NB4 (cell line): ENCODE results near the gene LEMD1.

Experiments
- POLR2A ChIP-seq: IDR thresholded peaks from 2 replicates; pipeline ENCODE4 v1.6.1; 2011; ENCODE audit warnings: mild to moderate bottlenecking; ENCODE audit not compliant: insufficient read length; ENCODE audit errors: extremely low read depth
- TF ChIP-seq, protein P1 (sequence below): IDR thresholded peaks from one replicate; pipeline ENCODE4 v1.5.1; 2012; ENCODE audit warnings: low read depth, low read length

GRCh38 chr1:205374210-205375078 is 47.4 kb downstream of the LEMD1 start:
- TF ChIP-seq, protein P1, sequence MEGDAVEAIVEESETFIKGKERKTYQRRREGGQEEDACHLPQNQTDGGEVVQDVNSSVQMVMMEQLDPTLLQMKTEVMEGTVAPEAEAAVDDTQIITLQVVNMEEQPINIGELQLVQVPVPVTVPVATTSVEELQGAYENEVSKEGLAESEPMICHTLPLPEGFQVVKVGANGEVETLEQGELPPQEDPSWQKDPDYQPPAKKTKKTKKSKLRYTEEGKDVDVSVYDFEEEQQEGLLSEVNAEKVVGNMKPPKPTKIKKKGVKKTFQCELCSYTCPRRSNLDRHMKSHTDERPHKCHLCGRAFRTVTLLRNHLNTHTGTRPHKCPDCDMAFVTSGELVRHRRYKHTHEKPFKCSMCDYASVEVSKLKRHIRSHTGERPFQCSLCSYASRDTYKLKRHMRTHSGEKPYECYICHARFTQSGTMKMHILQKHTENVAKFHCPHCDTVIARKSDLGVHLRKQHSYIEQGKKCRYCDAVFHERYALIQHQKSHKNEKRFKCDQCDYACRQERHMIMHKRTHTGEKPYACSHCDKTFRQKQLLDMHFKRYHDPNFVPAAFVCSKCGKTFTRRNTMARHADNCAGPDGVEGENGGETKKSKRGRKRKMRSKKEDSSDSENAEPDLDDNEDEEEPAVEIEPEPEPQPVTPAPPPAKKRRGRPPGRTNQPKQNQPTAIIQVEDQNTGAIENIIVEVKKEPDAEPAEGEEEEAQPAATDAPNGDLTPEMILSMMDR, result no peak
- TF ChIP-seq POLR2A, result no peak
